Esophagus (tissue), 2 donors: ENCODE data around the gene DTL. TPM values are rescaled to one million over a fixed set of nuclear protein-coding genes. Genes with fewer than 3 reads are reported as not detected.

ENCODE experiments used
- H3K27ac ChIP-seq, 2 donors: one replicate each; pipeline ENCODE4 v1.5.1; 2013; ENCODE audit warnings: low read depth in 2 of 2, mild to moderate bottlenecking in 2 of 2, inconsistent platforms in 1 of 2, low read length in 1 of 2, moderate library complexity in 1 of 2
- H3K27me3 ChIP-seq, 2 donors: one replicate each; pipeline ENCODE4 v1.6.1; 2013; ENCODE audit warnings: low read length in 2 of 2, control low read depth in 1 of 2, mild to moderate bottlenecking in 1 of 2; ENCODE audit not compliant: insufficient read depth in 2 of 2, control insufficient read depth in 1 of 2
- H3K36me3 ChIP-seq, 2 donors: one replicate each; pipeline ENCODE4 v1.6.1; 2013; ENCODE audit warnings: low read length in 1 of 2; ENCODE audit not compliant: control insufficient read depth in 2 of 2, insufficient read depth in 2 of 2
- H3K4me1 ChIP-seq, 2 donors: one replicate each; pipeline ENCODE4 v1.6.1; 2013; ENCODE audit warnings: low read length in 1 of 2; ENCODE audit not compliant: control insufficient read depth in 2 of 2, insufficient read depth in 2 of 2
- H3K4me3 ChIP-seq, 2 donors: one replicate each; pipeline ENCODE4 v1.5.1; 2013; ENCODE audit warnings: low read length in 2 of 2, mild to moderate bottlenecking in 2 of 2, low read depth in 1 of 2, moderate library complexity in 1 of 2
- H3K9me3 ChIP-seq, 2 donors: one replicate each; pipeline ENCODE4 v1.6.1; 2013; ENCODE audit warnings: mild to moderate bottlenecking in 2 of 2, low read depth in 1 of 2, low read length in 1 of 2, moderate library complexity in 1 of 2; ENCODE audit not compliant: control insufficient read depth in 2 of 2, insufficient read depth in 1 of 2
- WGBS, 2 donors: extraction: QIAGEN DNeasy Blood & Tissue Kit; methylation state at CpG; one replicate each; pipeline ENCODE4 v1.1.7; 2013; 5-methylcytosine and 5-hydroxymethylcytosine counted together
- polyA plus RNA-seq, 2 donors: library from polyadenylated mRNA; stranded (reverse); fragments of 200-250 nt; gene quantifications; one replicate each; pipeline ENCODE4 v1.2.3, GENCODE V29; 2013
- donor health status: healthy with polysubstance abuse.
- donor health status: Bipolar disorder and iron deficiency.

The DTL gene
- polyA plus RNA-seq, 2 donors, result 1.6 to 3.4 TPM

GRCh38 chr1:212055333-212055732, 19.8 kb downstream of the DTL start:
- no peak overlapping the region for H3K27ac ChIP-seq
- WGBS, 2 donors, result 82 to 97% methylated on average over 2 of the region's 2 CpGs

DNA sequence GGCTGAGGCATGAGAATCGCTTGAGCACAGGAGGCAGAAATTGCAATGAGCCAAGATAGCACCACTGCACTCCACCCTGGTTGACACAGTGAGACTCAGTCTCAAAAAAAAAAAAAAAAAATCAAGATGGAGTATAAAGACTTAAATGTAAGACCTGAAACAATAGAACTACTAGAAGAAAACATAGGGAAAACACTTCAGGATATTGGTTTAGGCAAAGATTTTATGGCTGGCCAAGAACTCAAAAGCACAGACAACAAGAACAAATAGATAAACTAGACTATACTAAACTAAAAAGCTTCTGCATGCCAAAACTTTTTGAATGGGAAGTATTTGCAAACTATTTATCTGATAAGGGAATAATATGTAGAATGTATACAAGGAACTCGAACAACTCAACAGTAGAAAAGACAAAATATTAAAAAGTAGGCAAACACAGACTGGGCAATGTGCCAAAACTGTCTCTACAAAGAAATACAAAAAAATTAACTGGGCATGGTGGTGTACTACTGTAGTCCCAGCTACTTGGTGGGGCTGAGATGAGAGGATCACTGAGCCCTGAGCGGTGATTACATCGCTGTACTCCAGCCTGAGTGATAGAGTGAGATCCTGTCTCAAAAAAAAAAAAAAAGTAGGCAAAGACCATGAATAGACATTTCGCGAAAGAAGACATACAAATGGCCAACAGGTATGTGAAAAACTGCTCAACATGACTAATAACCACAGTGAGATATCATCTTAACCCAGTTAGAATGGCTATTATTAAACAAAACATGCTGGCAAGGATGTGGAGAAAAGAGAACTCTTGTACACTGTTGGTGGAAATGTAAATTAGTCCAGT, 25.3 kb downstream of the DTL start:
- Histone ChIP-seq H3K27me3 (no peaks in the 10 kb centered on the region), H3K4me1 (no peaks in the 10 kb centered on the region), H3K36me3 (no peaks in the 10 kb centered on the region), H3K4me3 (no peak overlapping the region), H3K27ac (no peak overlapping the region), H3K9me3 (no peaks in the 10 kb centered on the region)
- WGBS, 2 donors, result 71 to 74% methylated on average over 6 of the region's 6 CpGs

More at GRCh38 chr1:212055333-212055732, 19.8 kb downstream of the DTL start:
- H3K4me1 ChIP-seq, result no peaks in the 10 kb centered on the region
- no peak overlapping the region for H3K4me3 ChIP-seq
- peaks cover 0 to 4% of the 10 kb centered on the region in 2 donors for H3K36me3 ChIP-seq
- H3K27me3 ChIP-seq, result no peaks in the 10 kb centered on the region
- no peaks in the 10 kb centered on the region for H3K9me3 ChIP-seq

DNA sequence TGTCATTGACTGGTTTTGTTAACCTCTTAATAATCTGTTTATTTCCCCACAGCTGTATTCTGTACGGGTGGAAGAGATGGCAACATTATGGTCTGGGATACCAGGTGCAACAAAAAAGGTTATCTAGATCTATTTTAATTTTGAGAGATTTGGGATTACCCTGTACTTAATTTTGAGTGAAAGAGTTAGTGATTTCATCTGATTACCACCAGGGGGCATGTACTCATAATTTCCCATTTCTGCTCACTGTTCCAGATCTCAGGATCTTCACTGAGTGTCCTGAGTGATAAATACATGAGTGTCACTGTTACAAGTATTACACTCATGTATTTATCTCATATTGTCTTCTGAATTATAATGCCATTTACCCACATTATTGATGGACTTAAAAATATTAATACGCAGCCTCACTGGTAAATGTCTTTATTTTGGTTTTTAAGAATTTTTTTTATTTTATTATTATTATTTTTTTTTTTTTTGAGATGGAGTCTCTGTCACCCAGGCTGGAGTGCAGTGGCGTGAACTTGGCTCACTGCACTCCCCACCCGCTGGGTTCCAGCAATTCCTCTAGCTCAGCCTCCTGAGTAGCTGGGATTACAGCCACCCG, 27.4 kb downstream of the DTL start:
- H3K4me3 ChIP-seq, result no peak overlapping the region
- no peaks in the 10 kb centered on the region for H3K27me3 ChIP-seq
- no peak overlapping the region for H3K27ac ChIP-seq
- H3K9me3 ChIP-seq, result no peaks in the 10 kb centered on the region
- no peaks in the 10 kb centered on the region for H3K4me1 ChIP-seq
- 82 to 84% methylated on average over 5 of the region's 5 CpGs for WGBS, 2 donors
- no peaks in the 10 kb centered on the region for H3K36me3 ChIP-seq

GRCh38 chr1:212067787-212068186, 32.2 kb downstream of the DTL start:
- no peaks in the 10 kb centered on the region for H3K27me3 ChIP-seq
- no peak overlapping the region for H3K27ac ChIP-seq
- H3K4me1 ChIP-seq, result no peaks in the 10 kb centered on the region
- no peak overlapping the region for H3K4me3 ChIP-seq
- no peaks in the 10 kb centered on the region for H3K9me3 ChIP-seq
- WGBS, 2 donors, result 79 to 91% methylated on average over 3 of the region's 3 CpGs
- no peaks in the 10 kb centered on the region for H3K36me3 ChIP-seq

DNA sequence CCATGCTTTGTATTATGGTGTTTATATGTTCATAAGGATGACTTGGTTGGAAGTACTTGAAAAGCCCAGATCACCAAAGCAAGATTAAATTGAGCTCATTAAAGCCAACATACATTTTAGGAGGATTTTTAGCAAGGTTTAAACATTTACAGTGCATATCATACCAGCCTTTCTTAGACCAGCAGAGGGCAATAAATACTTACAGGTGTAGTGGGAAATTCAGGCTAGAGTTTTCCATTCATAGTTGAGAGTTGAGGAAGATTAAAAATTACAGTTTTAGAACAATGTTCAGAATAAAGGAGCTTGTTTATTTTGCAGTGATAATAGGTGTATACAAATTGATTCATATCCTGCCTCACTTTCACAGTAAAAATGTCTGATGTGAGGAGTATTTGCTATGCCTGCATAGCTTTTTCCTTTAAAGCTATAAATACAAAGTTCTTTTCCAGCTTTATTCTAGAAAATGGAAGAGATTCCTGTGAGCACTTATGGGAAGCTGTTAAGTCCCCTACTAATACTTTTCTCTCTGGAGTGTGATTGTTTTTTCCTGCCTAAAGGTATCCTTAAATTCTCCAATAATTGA, 35.3 kb downstream of the DTL start:
- Histone ChIP-seq H3K4me3 (no peak overlapping the region), H3K27ac (no peak overlapping the region)

GRCh38 chr1:212072047-212072446, 36.5 kb downstream of the DTL start:
- 82 to 97% methylated on average over 1 of the region's 1 CpG for WGBS, 2 donors
- Histone ChIP-seq H3K4me3 (no peak overlapping the region), H3K36me3 (no peaks in the 10 kb centered on the region), H3K27ac (no peak overlapping the region), H3K27me3 (no peaks in the 10 kb centered on the region), H3K9me3 (no peaks in the 10 kb centered on the region), H3K4me1 (no peaks in the 10 kb centered on the region)

More for the DNA sequence above, 35.3 kb downstream of the DTL start:
- H3K9me3 ChIP-seq, result no peaks in the 10 kb centered on the region
- H3K4me1 ChIP-seq, result no peaks in the 10 kb centered on the region
- H3K27me3 ChIP-seq, result no peaks in the 10 kb centered on the region
- no peaks in the 10 kb centered on the region for H3K36me3 ChIP-seq

GRCh38 chr1:212073490-212073889, 37.9 kb downstream of the DTL start:
- no peaks in the 10 kb centered on the region for H3K27me3 ChIP-seq
- H3K4me3 ChIP-seq, result no peak overlapping the region
- H3K4me1 ChIP-seq, result no peaks in the 10 kb centered on the region
- no peaks in the 10 kb centered on the region for H3K36me3 ChIP-seq
- 95 to 97% methylated on average over 1 of the region's 1 CpG for WGBS, 2 donors
- H3K9me3 ChIP-seq, result no peaks in the 10 kb centered on the region
- H3K27ac ChIP-seq, result no peak overlapping the region

DNA sequence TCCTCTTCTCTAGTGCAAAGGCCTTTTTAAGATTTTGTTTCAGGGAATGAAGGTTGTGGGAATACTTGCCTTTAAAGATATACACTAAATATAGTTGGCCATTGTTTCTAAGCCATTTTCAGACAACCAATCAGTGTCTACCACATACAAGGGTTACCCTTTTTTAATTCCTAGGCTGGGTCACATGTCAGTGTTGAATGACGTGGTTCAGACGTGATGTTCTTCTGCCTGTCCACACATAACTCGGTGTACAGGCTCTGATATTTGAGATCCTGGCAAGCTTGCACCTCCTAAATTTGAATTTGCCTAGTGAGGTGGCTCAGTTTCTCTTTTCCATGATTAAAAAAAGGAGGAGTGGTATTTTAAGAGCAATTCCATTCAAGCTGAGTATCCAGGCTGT, 38.8 kb downstream of the DTL start:
- Histone ChIP-seq H3K9me3 (no peaks in the 10 kb centered on the region), H3K27ac (no peak overlapping the region), H3K27me3 (no peaks in the 10 kb centered on the region), H3K4me1 (no peaks in the 10 kb centered on the region), H3K36me3 (no peaks in the 10 kb centered on the region), H3K4me3 (no peak overlapping the region)
- 93% methylated on average over 3 of the region's 3 CpGs for WGBS, 2 donors

DNA sequence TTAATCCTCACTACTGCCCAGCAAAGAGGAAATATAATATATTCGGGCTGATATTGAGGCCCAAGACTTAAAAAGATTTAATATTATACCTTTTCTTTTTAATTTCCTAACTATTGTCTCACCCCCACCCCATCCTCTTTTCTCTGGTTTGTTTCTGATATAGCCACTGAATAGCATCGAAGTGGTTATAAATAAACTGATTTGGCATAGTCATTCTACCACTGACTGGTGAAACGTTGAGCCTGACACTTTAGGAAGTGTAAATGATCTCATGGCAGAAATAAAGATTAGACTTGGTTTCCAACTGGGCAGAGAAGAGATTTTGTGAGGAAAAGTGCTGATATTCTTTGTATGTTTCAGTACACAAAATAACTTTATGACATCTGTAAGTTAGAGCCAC, 39.3 kb downstream of the DTL start:
- no peaks in the 10 kb centered on the region for H3K36me3 ChIP-seq
- H3K4me1 ChIP-seq, result no peaks in the 10 kb centered on the region
- H3K27ac ChIP-seq, result no peak overlapping the region
- no peaks in the 10 kb centered on the region for H3K27me3 ChIP-seq
- WGBS, 2 donors, result 70% methylated on average over 3 of the region's 3 CpGs
- H3K4me3 ChIP-seq, result no peak overlapping the region
- no peaks in the 10 kb centered on the region for H3K9me3 ChIP-seq
